ENCODE results near the gene PCDH9. TPM values are rescaled to one million over a fixed set of nuclear protein-coding genes. Genes with fewer than 3 reads are reported as not detected.

PCDH9 gene
- total and polyA plus RNA-seq, 8 donors: 2.0 to 11.6 (median 3.1) TPM

- Histone ChIP-seq H3K27ac (no peak overlapping the region), H3K36me3 (no peaks in the 10 kb centered on the region), H3K4me3 (no peak overlapping the region), H3K27me3 (no peaks in the 10 kb centered on the region), H3K4me1 (no peaks in the 10 kb centered on the region), H3K9me3 (no peaks in the 10 kb centered on the region)
- DNase-seq (no peak), ATAC-seq (no peak)
- intact Hi-C loops (cut with DNase I): no loop called here
- TF ChIP-seq CTCF (IDR thresholded peaks at IDR 0.05): no peak
These were observed 45.3 kb upstream of the PCDH9 start for GRCh38 chr13:67275351-67275960.

- Histone ChIP-seq H3K4me3 (no peak overlapping the region), H3K9me3 (no peaks in the 10 kb centered on the region), H3K27me3 (no peaks in the 10 kb centered on the region), H3K36me3 (no peaks in the 10 kb centered on the region), H3K4me1 (no peaks in the 10 kb centered on the region), H3K27ac (no peak overlapping the region)
- DNase-seq: no peak
- intact Hi-C loops (cut with DNase I): no loop called here
- no peak for TF ChIP-seq CTCF (IDR thresholded peaks at IDR 0.05)
- no peak for ATAC-seq
These were observed 42.9 kb upstream of the PCDH9 start for GRCh38 chr13:67273001-67273400.

GRCh38 chr13:67267136-67267535 is 37.0 kb upstream of the PCDH9 start:
- no peak for TF ChIP-seq CTCF (IDR thresholded peaks at IDR 0.05)
- Histone ChIP-seq H3K27me3 (no peaks in the 10 kb centered on the region), H3K27ac (no peak overlapping the region), H3K4me1 (no peaks in the 10 kb centered on the region), H3K9me3 (no peaks in the 10 kb centered on the region), H3K4me3 (no peak overlapping the region), H3K36me3 (no peaks in the 10 kb centered on the region)
- intact Hi-C loops (cut with DNase I): no loop called here
- ATAC-seq (no peak), DNase-seq (no peak)

GRCh38 chr13:67259208-67259607 is 29.1 kb upstream of the PCDH9 start:
- Histone ChIP-seq H3K4me1 (no peaks in the 10 kb centered on the region), H3K4me3 (no peak overlapping the region), H3K27me3 (no peaks in the 10 kb centered on the region), H3K27ac (no peak overlapping the region), H3K9me3 (no peaks in the 10 kb centered on the region), H3K36me3 (no peaks in the 10 kb centered on the region)
- intact Hi-C loops (cut with DNase I): no loop called here
- ATAC-seq (no peak), DNase-seq (no peak)
- no peak for TF ChIP-seq CTCF (IDR thresholded peaks at IDR 0.05)

GRCh38 chr13:67258482-67258881 is 28.3 kb upstream of the PCDH9 start:
- Histone ChIP-seq H3K27ac (no peak overlapping the region), H3K4me3 (no peak overlapping the region), H3K9me3 (no peaks in the 10 kb centered on the region), H3K27me3 (no peaks in the 10 kb centered on the region), H3K36me3 (no peaks in the 10 kb centered on the region), H3K4me1 (no peaks in the 10 kb centered on the region)
- DNase-seq (no peak), ATAC-seq (no peak)
- no peak for TF ChIP-seq CTCF (IDR thresholded peaks at IDR 0.05)
- intact Hi-C loops (cut with DNase I): no loop called here

All from left lung (tissue), 10 donors.